ENCODE results near the gene IQSEC2.

The IQSEC2 gene

DNA sequence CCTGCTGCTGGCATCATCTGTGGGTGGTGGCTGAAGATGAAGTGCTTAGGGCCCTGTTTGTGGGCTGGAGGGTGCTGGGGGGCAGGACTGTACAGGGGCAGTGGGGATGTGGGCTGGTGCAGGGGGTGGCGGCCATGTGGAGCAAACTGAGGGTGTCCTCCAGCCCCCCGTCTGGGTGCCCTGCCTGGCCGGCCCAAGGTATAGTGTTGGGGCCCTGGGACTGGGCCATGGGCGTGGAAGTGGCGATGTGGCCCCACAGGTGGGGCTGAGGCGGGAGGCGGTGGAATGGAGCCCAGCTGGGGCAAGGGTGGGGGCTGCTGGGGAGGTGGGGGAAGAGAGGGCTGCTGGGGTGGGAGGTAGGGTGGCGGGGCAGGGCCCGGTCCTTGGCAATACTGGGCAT is 46.9 kb downstream of the IQSEC2 start:
- no peak overlapping the region for H3K4me3 ChIP-seq (replicated peaks; ENCODE audit: insufficient read depth, low read length)
- TF ChIP-seq POLR2AphosphoS5 (IDR thresholded peaks at IDR 0.05; ENCODE audit: low read depth) (no peak), GABPA (IDR thresholded peaks at IDR 0.05; ENCODE audit: low read depth) (no peak), SPI1 (IDR thresholded peaks at IDR 0.05; ENCODE audit: borderline replicate concordance, low read depth) (no peak)
- TF ChIP-seq, protein P1, sequence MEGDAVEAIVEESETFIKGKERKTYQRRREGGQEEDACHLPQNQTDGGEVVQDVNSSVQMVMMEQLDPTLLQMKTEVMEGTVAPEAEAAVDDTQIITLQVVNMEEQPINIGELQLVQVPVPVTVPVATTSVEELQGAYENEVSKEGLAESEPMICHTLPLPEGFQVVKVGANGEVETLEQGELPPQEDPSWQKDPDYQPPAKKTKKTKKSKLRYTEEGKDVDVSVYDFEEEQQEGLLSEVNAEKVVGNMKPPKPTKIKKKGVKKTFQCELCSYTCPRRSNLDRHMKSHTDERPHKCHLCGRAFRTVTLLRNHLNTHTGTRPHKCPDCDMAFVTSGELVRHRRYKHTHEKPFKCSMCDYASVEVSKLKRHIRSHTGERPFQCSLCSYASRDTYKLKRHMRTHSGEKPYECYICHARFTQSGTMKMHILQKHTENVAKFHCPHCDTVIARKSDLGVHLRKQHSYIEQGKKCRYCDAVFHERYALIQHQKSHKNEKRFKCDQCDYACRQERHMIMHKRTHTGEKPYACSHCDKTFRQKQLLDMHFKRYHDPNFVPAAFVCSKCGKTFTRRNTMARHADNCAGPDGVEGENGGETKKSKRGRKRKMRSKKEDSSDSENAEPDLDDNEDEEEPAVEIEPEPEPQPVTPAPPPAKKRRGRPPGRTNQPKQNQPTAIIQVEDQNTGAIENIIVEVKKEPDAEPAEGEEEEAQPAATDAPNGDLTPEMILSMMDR (IDR thresholded peaks at IDR 0.05; ENCODE audit: insufficient read depth, low read length): no peak
- TF ChIP-seq, protein P2, sequence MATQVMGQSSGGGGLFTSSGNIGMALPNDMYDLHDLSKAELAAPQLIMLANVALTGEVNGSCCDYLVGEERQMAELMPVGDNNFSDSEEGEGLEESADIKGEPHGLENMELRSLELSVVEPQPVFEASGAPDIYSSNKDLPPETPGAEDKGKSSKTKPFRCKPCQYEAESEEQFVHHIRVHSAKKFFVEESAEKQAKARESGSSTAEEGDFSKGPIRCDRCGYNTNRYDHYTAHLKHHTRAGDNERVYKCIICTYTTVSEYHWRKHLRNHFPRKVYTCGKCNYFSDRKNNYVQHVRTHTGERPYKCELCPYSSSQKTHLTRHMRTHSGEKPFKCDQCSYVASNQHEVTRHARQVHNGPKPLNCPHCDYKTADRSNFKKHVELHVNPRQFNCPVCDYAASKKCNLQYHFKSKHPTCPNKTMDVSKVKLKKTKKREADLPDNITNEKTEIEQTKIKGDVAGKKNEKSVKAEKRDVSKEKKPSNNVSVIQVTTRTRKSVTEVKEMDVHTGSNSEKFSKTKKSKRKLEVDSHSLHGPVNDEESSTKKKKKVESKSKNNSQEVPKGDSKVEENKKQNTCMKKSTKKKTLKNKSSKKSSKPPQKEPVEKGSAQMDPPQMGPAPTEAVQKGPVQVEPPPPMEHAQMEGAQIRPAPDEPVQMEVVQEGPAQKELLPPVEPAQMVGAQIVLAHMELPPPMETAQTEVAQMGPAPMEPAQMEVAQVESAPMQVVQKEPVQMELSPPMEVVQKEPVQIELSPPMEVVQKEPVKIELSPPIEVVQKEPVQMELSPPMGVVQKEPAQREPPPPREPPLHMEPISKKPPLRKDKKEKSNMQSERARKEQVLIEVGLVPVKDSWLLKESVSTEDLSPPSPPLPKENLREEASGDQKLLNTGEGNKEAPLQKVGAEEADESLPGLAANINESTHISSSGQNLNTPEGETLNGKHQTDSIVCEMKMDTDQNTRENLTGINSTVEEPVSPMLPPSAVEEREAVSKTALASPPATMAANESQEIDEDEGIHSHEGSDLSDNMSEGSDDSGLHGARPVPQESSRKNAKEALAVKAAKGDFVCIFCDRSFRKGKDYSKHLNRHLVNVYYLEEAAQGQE (IDR thresholded peaks at IDR 0.05; ENCODE audit: insufficient replicate concordance, low read depth): no peak
- no peak overlapping the region for H3K27ac ChIP-seq (replicated peaks)
- DNase-seq (ENCODE audit: low read depth in 1 of 2, low spot score in 1 of 2): no peak
- no peaks in the 10 kb centered on the region for H3K27me3 ChIP-seq (ENCODE audit: insufficient read depth, poor library complexity, severe bottlenecking)

DNA sequence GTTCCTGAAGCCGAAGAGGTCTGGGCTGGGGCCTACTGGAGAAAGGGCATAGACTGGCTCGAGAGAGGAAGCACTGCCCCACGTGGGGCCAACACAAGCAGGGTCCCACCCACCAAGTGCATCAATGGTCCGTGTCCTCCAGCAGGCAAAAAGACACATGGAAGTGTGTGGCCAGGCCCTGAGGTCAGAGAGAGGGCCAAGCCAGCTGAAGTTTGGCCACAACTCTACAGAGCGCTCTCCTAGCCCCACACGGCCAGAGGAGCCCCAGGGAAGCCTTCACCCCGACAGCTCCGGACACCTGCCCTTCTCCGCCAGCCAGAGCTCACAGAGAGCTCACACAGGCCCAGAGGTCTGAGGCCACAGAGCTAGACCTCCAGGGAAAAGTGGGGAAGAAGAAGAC is 47.8 kb downstream of the IQSEC2 start:
- Histone ChIP-seq H3K27ac (replicated peaks) (no peak overlapping the region), H3K4me3 (replicated peaks; ENCODE audit: insufficient read depth, low read length) (no peak overlapping the region), H3K27me3 (ENCODE audit: insufficient read depth, poor library complexity, severe bottlenecking) (no peaks in the 10 kb centered on the region)
- TF ChIP-seq SPI1 (IDR thresholded peaks at IDR 0.05; ENCODE audit: borderline replicate concordance, low read depth) (no peak), GABPA (IDR thresholded peaks at IDR 0.05; ENCODE audit: low read depth) (no peak), POLR2AphosphoS5 (IDR thresholded peaks at IDR 0.05; ENCODE audit: low read depth) (no peak)
- TF ChIP-seq, protein P1 (IDR thresholded peaks at IDR 0.05; ENCODE audit: insufficient read depth, low read length): no peak
- TF ChIP-seq, protein P2 (IDR thresholded peaks at IDR 0.05; ENCODE audit: insufficient replicate concordance, low read depth): no peak
- no peak for DNase-seq (ENCODE audit: low read depth in 1 of 2, low spot score in 1 of 2)

DNA sequence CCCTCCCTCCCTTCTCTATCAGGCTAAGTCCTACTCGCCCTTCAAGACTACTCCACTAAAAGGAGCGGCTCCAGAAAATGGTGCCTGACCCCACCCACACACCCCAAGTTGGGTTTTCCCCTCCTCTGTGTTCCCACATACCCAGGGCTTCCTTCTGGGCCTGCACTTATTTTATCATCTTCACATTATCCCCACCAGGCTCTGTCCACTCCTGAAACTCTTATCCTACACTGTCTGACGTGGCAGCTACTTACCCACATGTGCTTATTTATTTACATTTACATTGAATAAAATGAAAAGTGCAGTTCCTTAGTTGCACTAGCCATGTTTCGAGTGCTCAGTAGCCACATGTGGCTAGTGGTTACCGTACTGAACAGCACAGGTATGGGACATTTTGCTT is 51.3 kb downstream of the IQSEC2 start:
- H3K27ac ChIP-seq (replicated peaks): no peak overlapping the region
- no peak overlapping the region for H3K4me3 ChIP-seq (replicated peaks; ENCODE audit: insufficient read depth, low read length)
- TF ChIP-seq POLR2AphosphoS5 (IDR thresholded peaks at IDR 0.05; ENCODE audit: low read depth): no peak
- TF ChIP-seq, protein P2 (IDR thresholded peaks at IDR 0.05; ENCODE audit: insufficient replicate concordance, low read depth): peak; percentile 34
- H3K27me3 ChIP-seq (ENCODE audit: insufficient read depth, poor library complexity, severe bottlenecking): no peaks in the 10 kb centered on the region
- no peak for DNase-seq (ENCODE audit: low read depth in 1 of 2, low spot score in 1 of 2)

Data from HL-60 (cell line).